ENCODE measurements around the gene FAM222A.

DNA sequence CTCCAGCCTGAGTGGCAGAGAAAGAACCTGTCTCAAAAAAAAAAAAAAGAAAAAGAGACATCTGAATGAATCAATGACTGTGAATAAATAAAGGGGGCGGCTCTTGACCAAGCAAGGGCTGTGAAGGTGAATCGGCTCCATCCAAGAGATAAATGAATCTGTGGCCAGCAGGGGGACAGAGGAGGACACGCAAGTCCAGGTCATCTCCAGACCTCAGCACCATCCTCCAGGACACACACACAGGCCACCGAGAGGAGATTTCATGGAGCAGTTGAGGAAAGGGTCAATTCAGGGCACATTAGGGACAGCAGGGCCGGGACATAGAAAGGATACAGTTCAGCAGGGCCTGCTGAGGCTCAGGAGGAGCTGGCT lies 98.0 kb downstream of the FAM222A start:
- no peak for TF ChIP-seq EZH2phosphoT487 (IDR thresholded peaks at IDR 0.05; ENCODE audit: low read depth)
- TF ChIP-seq, protein P1, sequence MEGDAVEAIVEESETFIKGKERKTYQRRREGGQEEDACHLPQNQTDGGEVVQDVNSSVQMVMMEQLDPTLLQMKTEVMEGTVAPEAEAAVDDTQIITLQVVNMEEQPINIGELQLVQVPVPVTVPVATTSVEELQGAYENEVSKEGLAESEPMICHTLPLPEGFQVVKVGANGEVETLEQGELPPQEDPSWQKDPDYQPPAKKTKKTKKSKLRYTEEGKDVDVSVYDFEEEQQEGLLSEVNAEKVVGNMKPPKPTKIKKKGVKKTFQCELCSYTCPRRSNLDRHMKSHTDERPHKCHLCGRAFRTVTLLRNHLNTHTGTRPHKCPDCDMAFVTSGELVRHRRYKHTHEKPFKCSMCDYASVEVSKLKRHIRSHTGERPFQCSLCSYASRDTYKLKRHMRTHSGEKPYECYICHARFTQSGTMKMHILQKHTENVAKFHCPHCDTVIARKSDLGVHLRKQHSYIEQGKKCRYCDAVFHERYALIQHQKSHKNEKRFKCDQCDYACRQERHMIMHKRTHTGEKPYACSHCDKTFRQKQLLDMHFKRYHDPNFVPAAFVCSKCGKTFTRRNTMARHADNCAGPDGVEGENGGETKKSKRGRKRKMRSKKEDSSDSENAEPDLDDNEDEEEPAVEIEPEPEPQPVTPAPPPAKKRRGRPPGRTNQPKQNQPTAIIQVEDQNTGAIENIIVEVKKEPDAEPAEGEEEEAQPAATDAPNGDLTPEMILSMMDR (IDR thresholded peaks at IDR 0.05; ENCODE audit: low read depth, low read length), result no peak

Measured in OCI-LY3 (cell line).